Hippocampal formation (tissue), 2 donors: ENCODE measurements around the gene FNDC1.

Experiments used
- DNase-seq, 2 donors: peaks; one replicate each; lab custom pipeline; 2025; lab: John Stamatoyannopoulos, UW

FNDC1 gene

GRCh38 chr6:159307246-159307790 is 138.1 kb downstream of the FNDC1 start:
- no peak for DNase-seq

GRCh38 chr6:159308198-159308597 is 139.0 kb downstream of the FNDC1 start:
- no peak for DNase-seq

GRCh38 chr6:159309723-159310122 is 140.5 kb downstream of the FNDC1 start:
- DNase-seq, result no peak

DNA sequence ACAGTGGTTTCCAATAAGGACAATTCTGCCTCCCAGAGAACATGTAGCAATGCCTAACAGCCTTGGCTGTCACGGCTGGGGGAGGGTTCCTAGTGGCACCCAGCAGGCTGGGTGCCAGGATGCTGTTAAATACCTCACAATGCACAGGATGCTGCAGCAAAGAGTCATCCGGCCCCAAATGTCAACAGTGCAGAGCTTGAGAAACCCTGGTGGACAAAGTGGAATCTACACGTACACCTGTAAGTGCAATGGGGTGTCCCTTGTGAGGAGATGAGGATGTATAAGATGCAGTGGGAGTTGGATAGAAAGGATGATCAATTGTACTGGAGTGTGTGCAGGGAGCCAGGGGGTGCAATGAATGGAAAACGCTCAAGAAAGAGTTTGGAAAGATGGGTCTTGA is 142.4 kb downstream of the FNDC1 start:
- DNase-seq, result no peak

GRCh38 chr6:159312206-159312605 is 143.0 kb downstream of the FNDC1 start:
- no peak for DNase-seq

DNA sequence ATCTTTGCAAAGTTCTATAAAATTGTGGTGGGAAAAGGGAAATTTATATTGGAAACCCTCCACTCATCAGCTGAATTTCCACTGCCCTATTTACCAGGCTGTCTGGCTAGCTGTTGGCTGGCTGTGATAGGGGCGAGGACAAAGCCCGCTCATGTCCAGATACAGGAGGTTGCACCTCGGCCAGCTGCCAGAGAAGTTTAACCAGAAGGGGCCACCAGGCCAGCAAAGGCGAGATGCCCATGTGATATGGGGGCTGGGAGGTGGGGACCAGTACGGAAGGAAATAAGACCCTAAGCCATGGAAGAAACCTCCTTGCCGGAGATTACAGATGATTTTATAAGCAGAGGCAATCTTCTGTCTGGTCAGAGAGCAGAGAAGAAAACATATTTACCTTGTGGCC is 143.8 kb downstream of the FNDC1 start:
- no peak for DNase-seq

DNA sequence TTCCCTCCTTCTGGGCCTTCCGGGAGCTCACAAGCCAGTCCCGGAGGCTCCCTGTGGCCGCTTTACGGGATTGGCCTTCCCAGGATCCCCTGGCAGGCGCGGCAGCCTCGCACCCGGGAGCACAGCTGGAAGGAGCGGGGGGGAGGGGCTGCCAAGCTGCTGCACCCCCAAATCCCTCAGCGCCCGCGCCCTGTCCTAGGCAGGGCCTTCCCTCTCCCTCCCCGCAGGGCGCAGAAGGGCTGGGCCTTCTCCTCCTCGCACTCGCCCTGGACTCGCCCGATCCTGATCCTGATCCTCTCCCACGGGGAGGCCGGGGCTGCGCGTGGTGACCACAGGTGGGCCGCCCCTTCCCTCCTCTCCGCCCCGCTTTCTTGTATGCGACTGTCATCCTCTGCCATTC is 146.4 kb downstream of the FNDC1 start:
- DNase-seq, result no peak

- no peak for DNase-seq
Observed at GRCh38 chr6:159317430-159317829, 148.2 kb downstream of the FNDC1 start.

GRCh38 chr6:159321267-159321666 is 152.1 kb downstream of the FNDC1 start:
- DNase-seq, result no peak
